Left lung (tissue), 10 donors: ENCODE results near the gene KIF4B. TPM values are rescaled to one million over a fixed set of nuclear protein-coding genes. Genes with fewer than 3 reads are reported as not detected.

ENCODE experiments used
- ATAC-seq: fragments of 200-7000 bp; cut with Tn5 transposase; one replicate; pipeline ENCODE4 v1.9.1; 2020; ENCODE audit warnings: moderate library complexity
- DNase-seq, 4 donors: peaks; one replicate each; pipeline ENCODE4 v3.0.0-alpha.2; 2013 to 2020
- H3K27ac ChIP-seq, 2 donors: fragments of 200-600 bp; sonication (generic) in 1 of 2; one replicate each; pipeline versions ENCODE4 v1.5.0 to v1.8.0; 2020 to 2021
- H3K27me3 ChIP-seq, 2 donors: fragments of 200-600 bp; sonication (generic) in 1 of 2; one replicate each; pipeline versions ENCODE4 v1.5.0 to v1.8.0; 2020 to 2021
- H3K36me3 ChIP-seq, 2 donors: fragments of 200-600 bp; sonication (generic) in 1 of 2; one replicate each; pipeline versions ENCODE4 v1.5.0 to v1.8.0; 2020 to 2021
- H3K4me1 ChIP-seq, 2 donors: fragments of 200-600 bp; one replicate each; pipeline ENCODE4 v1.8.0; 2021
- H3K4me3 ChIP-seq, 2 donors: fragments of 200-600 bp; sonication (generic) in 1 of 2; one replicate each; pipeline versions ENCODE4 v1.5.0 to v1.8.0; 2020 to 2021; ENCODE audit warnings: mild to moderate bottlenecking in 1 of 2
- H3K9me3 ChIP-seq, 2 donors: fragments of 200-600 bp; sonication (generic) in 1 of 2; one replicate each; pipeline versions ENCODE4 v1.5.0 to v1.8.0; 2020 to 2021
- intact Hi-C, 2 donors: fragments of 100-400 bp; cut with DNase I; formaldehyde crosslinking; loops; one replicate each; pipeline versions ENCODE4 v1.11.2 to v1.14.2; 2022
- polyA plus RNA-seq, 6 donors: library from polyadenylated mRNA; unstranded; fragments of 120-200 nt; gene quantifications; one replicate each; pipeline ENCODE4 v1.2.1, GENCODE V29; 2013; ENCODE audit not compliant: insufficient read length in 6 of 6
- total RNA-seq, 2 donors: library from RNA; stranded (reverse); fragmentation: NEBNext Ultra II Directional; extraction: Animal tissue kit (Norgen Biotek cat#: 25700); gene quantifications; one replicate each; pipeline ENCODE4 v1.2.1, GENCODE V29; 2021
- TF ChIP-seq, protein P1 (sequence below), 2 donors: fragments of 200-600 bp; sonication (generic) in 1 of 2; IDR thresholded peaks; one replicate each; pipeline versions ENCODE4 v1.5.0 to v1.8.0; 2021; ENCODE audit warnings: antibody characterized with exemption in 2 of 2
- donor health status: DM: no; HTN: yes; CAD: no.
- donor health status: DM: no; HTN: no; CAD: no.

The KIF4B gene
- total and polyA plus RNA-seq, 8 donors, result 0.05 to 0.40 (median 0.24) TPM; not detected in 1

DNA sequence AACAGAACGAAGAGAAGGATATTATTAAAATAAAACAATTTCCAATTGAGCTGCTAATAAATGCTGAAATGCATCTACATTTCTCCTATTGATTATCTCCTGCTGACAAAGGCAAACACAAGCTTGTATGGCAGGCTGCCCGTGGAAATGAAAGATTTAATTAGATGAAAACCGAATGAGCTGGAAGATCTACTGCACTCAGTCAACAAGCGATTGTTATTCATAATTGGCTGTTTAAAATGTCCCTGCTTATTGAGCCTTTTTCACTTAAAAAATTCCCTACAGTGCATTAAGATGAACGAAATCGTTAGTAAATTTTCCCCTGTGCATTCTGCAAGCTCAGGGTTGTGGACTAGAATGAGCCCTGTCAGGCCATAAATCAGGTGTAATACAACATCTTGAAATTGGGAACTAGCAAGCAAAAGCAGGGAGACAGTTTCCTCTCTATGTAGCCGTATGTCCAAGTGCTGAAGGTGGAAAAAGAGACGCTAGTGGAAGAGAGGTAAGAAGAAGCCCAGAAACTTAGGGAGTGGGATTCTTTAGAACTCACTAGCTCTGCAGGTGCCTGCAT, 28.5 kb upstream of the KIF4B start:
- H3K4me1 ChIP-seq, result no peaks in the 10 kb centered on the region
- intact Hi-C loops, result no loop called here
- H3K27me3 ChIP-seq, result no peaks in the 10 kb centered on the region
- no peaks in the 10 kb centered on the region for H3K9me3 ChIP-seq
- no peaks in the 10 kb centered on the region for H3K36me3 ChIP-seq
- DNase-seq (no peak), ATAC-seq (no peak)
- TF ChIP-seq, protein P1, sequence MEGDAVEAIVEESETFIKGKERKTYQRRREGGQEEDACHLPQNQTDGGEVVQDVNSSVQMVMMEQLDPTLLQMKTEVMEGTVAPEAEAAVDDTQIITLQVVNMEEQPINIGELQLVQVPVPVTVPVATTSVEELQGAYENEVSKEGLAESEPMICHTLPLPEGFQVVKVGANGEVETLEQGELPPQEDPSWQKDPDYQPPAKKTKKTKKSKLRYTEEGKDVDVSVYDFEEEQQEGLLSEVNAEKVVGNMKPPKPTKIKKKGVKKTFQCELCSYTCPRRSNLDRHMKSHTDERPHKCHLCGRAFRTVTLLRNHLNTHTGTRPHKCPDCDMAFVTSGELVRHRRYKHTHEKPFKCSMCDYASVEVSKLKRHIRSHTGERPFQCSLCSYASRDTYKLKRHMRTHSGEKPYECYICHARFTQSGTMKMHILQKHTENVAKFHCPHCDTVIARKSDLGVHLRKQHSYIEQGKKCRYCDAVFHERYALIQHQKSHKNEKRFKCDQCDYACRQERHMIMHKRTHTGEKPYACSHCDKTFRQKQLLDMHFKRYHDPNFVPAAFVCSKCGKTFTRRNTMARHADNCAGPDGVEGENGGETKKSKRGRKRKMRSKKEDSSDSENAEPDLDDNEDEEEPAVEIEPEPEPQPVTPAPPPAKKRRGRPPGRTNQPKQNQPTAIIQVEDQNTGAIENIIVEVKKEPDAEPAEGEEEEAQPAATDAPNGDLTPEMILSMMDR (IDR thresholded peaks at IDR 0.05), result no peak
- no peak overlapping the region for H3K27ac ChIP-seq
- H3K4me3 ChIP-seq, result no peak overlapping the region

DNA sequence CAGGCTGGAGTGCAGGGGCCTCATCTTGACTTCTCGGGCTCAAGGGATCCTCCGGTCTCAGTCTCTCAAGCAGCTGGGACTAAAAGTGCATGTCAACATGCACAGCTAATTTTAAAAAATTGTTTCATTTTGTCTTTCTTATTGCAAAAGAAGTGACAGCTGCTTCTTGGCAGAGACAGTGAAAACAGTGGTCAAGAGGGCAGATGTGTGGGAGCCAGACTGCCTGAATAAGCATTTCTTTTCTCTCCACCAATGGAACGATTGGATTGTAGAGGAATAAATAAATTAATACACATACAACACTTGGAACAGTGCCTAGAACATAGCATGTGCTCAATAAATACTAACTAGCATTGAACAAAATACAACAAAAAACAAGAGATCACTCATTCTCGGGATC, 27.4 kb upstream of the KIF4B start:
- Histone ChIP-seq H3K4me3 (no peak overlapping the region), H3K36me3 (no peaks in the 10 kb centered on the region), H3K27me3 (no peaks in the 10 kb centered on the region), H3K4me1 (no peaks in the 10 kb centered on the region), H3K9me3 (no peaks in the 10 kb centered on the region), H3K27ac (no peak overlapping the region)
- TF ChIP-seq, protein P1 (IDR thresholded peaks at IDR 0.05), result no peak
- no peak for DNase-seq
- ATAC-seq, result no peak
- intact Hi-C loops, result no loop called here

DNA sequence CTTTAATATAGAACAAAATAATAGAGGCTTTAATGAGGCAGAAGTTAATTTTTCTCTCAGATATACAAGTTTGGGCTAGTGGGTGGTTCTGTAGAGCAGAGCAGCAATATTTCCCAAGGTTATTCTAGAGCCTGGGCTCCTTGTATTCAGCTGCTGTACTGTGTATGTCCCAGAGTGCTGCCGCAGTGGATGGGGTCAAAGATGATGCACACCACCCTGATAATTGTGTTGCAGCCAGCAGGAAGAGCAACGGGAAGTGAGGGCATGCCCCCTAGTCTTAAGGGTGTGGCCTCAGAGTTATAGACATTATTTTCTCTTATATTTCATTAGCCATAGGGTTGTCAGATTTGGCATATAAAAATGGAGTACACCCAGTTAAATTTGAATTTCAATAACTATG, 23.9 kb upstream of the KIF4B start:
- Histone ChIP-seq H3K9me3 (no peaks in the 10 kb centered on the region), H3K36me3 (no peaks in the 10 kb centered on the region), H3K27me3 (no peaks in the 10 kb centered on the region), H3K4me1 (no peaks in the 10 kb centered on the region), H3K4me3 (no peak overlapping the region), H3K27ac (no peak overlapping the region)
- ATAC-seq (no peak), DNase-seq (no peak)
- TF ChIP-seq, protein P1 (IDR thresholded peaks at IDR 0.05), result no peak
- intact Hi-C loops, result no loop called here

DNA sequence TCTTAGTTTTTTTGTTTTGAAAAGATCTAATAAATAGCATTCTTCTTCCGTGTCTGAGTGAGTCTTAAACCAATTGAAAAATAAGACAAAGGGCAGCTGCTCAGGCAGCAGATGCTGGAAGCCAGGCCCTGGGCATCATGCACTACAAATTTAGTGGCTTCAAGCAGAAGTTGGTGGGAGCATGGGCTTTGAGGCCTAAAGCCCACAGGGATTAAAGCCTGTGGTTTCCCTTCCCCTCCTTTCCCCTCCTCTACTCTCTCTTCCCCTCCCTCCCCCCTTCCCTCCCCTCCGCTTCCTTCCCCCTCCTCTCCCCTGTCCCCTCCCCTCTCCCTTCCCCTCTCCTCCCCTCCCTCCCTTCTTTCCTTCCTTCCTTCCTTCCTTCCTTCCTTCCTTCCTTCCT, 20.1 kb upstream of the KIF4B start:
- DNase-seq, result no peak
- TF ChIP-seq, protein P1 (IDR thresholded peaks at IDR 0.05), result no peak
- Histone ChIP-seq H3K36me3 (no peaks in the 10 kb centered on the region), H3K27ac (no peak overlapping the region), H3K4me3 (no peak overlapping the region), H3K4me1 (no peaks in the 10 kb centered on the region), H3K27me3 (no peaks in the 10 kb centered on the region), H3K9me3 (no peaks in the 10 kb centered on the region)
- intact Hi-C loops, result no loop called here
- no peak for ATAC-seq

DNA sequence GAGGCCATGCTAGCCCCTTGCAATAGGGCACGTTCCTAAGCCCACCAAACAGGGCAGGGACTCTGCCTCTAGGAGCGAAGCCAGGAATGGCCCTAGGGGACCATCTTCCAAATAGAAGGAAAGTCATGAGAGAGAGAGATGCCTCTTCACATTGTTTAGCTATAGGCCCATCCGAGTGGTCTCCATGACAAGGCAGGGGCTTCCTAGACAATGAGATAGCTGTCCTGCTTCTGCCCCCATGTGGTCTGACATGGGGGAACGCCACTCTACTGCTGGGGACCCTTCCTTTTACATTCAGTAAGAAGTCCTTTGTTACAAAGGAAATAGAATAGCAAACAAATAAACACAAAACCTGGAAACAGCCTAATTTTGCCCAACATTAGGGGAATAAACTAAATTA, 17.9 kb upstream of the KIF4B start:
- no peak for DNase-seq
- no peaks in the 10 kb centered on the region for H3K4me1 ChIP-seq
- no peak for ATAC-seq
- TF ChIP-seq, protein P1 (IDR thresholded peaks at IDR 0.05), result no peak
- no peaks in the 10 kb centered on the region for H3K9me3 ChIP-seq
- no peaks in the 10 kb centered on the region for H3K27me3 ChIP-seq
- H3K36me3 ChIP-seq, result no peaks in the 10 kb centered on the region
- no peak overlapping the region for H3K27ac ChIP-seq
- intact Hi-C loops, result no loop called here
- H3K4me3 ChIP-seq, result no peak overlapping the region
